ENCODE results near the gene EVA1A.

Gene EVA1A

DNA sequence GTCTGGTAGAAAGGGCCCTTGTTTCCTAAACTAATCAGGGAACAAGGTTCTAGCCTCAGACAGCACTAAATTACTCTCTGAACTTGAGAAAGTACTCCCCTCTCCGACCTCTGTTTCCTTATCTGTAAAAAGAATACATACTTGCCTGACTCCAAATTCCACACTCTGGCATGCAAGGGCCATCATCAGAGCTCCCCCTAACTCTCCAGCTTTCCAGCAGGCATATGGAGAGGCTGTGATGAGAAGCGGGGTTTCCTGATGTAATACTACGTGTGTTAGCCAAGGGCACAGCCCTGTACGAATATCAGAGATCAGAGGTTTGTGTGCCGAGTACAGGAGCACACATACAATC lies 1.8 kb upstream of the EVA1A start:
- no peak for DNase-seq

DNA sequence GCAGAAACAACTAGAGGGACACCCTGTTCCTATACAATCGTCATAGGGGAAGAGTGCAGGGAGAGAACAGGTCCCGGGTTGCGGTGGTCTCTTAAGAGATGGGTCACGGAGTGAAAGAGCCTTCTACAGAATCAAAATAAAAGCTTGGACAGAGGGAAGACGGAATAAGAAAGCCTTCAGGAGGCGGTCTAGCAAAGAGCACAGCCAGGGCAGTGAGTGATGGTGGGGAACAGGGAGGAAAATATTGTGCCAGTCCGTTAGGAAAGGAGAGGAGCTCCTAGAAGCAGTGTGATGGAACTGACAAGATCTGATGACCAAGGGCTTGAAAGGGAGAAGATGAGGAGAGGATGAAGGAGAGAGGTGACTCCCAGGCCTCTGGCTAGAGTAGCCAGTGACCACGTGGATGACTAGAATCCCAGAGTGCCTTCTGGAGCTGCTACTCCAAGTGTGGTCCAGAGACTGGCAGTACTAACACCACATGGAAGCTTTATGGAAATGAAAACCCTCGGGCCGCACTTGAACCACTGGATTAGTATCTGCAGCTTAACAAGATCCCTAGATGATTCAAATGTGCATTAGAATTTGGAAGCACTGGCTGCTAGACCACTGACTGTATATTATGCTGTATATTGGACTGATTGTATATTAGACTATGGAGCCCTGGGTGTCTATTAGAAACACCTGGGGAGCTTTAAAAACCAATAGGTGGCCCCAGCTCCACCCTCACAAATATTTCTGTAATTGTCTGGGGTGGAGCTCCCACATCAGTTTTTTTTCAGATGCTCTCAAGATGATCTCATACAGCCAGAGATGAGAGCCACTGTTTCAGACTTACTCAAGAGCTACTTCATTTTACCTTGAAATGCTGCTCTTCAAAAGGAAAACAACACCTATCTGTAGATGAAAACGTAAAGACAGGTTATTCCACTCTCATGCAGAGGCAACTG lies 1.1 kb upstream of the EVA1A start:
- no peak for DNase-seq

DNA sequence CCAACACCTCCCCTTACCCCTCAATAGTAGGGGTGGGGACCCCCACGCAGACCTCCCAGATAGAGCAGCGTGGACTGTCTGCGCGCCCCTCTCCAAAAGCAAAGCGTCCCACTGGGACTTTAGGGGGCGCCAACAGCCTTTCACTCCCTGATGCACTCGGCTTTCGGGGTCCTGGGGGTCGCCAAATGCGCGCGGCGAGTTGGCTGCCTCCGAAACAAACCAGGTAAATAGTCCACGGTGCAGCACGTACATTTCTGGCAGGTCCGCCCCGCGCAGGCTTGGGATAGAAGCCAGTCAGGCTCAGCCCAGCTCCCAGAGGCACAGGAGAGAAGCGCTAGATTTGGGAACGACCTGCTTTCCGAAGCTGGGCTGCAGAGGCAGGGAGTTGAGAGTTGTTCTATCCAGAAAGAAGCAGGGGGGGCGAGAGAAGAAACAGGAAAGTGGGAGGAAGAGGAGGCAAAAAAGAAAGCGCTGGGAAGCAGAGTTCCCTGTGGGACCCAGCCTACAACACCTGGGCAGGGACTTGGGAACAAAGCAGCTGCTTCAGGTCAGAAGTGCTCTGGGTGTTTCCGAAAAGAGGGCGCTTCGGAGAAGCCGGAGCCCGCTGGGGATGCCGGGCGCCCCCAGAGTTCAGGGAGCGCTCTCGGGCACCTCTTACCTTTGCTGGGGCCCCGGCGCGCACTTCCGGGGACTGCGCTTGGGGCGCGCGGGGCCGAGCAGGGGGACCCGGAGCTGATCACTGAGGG lies 544 bp downstream of the EVA1A start:
- DNase-seq, result no peak

DNA sequence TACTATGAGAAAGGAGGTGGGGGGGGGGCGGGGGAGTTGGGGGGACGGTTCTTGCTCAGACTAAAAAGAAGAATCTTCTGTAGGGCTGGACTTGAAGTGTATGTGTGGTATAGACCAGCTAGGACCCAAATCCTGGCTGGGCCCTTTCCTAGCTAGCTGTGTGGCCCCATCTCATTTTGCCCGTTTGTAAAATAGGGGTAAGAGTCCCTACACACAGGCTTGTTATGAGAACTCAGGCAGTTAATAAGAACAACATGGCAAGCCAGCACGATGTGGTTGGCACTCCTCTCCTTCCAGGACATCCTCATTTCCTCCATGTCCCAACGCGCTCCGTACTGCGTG lies 1.1 kb downstream of the EVA1A start:
- no peak for DNase-seq

DNA sequence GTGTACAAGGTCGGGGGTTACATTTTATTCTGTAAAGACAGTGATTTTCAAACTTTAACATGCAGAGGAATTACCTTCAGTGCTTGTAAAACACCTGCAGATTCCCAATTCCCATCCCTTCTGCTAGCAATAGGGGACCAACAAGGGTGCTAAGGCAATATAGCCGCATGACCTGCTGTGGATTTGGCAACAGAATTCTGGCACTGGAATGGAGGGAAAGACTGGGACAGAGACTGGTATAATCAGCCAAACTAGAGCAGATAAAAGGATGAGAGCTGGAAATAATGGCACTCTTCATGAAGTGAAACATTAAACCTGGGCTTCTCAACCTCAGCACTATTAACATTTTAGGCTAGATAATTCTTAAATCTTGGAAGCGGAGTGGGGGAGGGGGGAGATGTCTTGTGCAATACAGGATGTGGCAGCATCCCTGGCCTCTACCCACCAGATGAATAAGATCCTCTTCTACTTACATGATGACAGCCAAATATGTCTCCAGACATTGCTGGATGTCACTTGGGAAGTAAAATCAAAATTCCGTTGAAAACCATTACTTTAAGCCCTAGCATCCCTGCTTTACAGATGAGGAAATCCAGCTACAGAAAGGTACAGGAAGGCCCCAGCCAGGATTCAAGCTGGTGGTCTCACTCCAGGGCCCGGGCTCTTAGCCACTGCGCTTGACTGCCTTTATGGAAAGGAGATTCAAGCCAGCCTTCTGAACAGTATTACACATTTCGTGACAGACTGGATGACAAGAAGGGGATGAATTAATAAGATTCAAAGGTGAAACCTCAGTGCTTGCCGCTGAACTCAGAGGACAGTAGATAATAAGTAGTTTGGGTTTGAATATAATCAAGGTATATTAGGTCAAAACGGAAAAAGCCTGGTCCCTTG lies 1.7 kb downstream of the EVA1A start:
- DNase-seq, result no peak

DNA sequence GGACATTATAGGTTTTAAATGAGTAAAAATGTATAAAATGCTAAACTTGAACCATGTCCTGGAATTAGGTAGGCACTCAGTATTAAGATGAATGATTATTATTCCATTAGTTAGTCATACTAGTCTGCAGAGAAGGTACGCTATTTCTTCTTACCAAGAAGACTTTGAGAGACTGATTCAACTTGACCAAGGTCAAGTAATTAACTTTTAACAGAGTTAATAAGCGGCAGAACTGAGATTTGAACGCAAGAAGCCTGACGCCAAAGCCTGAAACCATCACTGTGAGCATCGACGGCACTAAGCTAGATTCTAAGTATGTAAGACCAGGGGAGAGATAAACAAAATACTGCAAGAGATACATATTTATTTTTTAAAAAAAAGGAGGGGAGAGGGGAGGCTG lies 2.6 kb downstream of the EVA1A start:
- no peak for DNase-seq

DNA sequence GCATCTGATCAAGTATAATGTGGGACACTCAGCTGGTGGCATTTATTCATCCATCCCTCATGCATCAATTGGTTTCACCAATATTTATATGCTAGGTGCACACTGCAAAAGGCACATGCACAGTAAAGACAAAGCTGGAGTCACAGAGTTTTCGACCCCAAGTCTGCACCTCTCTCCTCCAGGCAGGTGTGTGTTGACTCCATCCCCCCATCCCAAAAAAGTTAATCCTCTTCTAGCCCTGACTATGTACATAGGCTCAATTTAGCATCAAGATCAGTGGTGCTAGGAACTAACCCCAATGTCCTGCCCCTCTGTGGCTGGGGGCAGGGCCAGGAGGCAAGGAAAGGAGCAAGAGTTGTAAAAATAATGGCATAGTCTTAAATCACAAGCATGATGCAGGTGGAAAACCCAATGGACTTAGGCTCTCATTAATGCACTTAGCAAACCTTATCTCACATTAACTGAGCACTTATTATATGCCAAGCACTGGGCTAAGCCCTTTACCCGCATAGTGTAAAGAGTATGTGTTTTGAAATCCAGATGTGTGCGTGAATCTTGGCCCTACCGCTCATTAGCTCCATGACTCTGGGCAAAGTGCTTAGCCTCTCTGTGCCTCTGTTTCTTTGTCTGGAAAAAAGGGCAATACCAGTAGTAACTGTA lies 3.1 kb downstream of the EVA1A start:
- DNase-seq, result no peak

DNA sequence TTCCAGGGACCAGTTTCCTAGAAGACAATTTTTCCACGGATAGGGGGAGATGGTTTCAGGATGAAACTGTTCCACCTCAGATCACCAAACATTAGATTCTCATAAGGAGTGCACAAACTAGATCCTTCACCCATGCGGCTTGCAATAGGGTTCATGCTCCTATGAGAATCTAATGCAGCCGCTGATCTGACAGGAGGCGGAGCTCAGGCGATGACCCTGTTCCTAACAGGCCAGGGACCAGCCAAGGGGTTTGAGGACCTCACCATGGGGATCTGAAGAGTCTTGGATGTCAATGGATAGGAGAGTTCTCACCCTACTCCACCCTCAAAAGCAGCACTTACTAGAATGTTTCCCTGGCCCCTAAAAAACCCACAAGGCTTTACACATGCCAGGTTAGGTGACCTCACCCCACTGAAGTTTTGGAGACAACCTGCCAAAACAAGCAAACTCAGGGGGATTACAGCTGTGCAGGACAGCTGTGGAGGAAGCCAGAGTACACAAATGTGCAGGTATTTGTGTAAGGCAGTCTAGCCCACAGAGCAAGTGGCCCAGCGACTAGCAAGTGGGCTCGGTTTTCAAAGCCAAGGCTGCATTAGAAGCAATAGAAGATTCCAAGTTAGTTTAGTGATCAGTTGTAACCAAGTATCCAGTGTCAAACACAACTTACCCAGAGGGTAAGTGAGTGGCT lies 3.9 kb downstream of the EVA1A start:
- no peak for DNase-seq

DNA sequence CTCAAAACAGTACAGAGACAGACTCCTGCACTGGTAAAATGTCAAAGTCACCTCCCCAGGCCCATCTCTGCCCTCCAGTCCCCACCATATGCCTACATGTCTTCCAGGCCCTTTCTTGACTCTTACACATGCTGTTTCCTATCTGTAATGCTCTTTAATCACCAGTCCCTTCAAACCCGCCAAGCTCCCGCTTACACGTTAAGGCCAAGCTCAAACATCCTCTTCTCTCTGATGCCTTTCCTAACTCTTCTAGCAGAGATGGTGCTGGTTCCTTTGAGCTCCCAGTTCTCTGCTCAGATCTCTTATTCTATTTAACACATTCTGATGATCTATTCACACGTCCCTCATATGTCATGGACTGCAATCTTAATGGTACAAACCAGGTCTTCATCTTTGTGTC lies 5.0 kb downstream of the EVA1A start:
- no peak for DNase-seq

DNA sequence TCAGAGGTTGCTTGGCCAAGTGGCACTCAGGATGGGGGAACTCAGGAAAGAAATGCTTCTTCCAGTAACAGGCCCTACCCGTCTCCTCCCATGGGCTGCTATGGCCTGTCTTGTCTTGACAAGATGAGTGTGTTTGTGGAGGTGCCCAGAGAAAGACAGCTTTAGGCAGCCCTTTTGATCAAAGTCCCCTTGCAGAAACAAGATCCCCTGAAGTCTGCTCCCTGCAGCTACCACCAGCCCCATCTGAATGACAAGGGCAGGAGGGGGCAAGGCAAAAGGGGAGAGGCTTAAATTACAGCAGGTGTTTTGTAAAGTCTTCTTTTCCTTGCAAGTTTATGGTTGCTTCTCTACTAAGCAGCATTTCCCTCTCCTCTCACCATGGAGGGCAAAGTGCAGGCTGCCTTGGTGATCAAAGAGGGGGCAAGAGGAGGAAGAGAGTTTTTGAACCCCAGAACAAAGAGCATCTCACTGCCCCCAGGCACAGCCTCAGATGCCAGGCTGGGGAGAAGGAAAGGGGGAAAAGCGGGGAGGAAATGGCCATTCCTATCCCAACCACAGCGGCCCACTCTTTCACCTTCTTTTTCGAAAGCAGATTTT lies 6.7 kb downstream of the EVA1A start:
- no peak for DNase-seq

DNA sequence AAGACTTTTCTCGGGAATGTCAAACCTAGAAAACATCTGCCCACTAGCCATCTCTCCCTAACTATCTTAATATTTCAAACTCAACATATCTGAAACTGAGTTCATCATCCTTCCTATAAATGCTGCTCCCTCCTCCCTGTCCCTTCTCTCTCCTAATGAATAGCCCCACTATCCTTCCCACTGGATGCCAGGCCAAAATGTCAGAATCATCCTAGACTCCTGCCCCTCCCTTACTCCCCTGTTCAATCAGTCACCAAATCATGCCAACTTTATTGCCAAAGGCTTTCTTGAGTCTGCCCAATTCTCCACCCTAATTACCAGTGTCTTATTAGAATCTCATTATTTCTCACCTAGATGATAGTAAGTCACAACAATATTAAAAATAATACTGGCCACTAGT lies 8.5 kb downstream of the EVA1A start:
- no peak for DNase-seq

DNA sequence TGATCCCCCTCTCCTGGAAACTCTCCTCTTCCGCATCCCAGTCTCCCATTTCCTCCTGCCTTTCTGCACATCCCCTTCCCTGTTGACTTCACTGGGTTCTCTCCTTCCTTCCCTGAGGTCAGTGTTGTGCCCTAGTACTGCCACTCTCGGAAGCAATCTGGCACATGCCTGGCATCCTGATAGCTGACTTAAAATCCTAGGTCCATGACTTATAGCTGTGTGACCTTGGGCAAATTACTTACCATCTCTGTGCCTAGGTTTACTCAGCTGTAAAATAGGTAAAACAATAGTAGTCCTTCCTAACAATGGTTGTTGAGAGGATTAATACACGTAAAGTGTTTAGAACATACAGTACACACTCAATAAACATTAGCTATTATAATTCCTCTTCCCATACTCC lies 9.3 kb downstream of the EVA1A start:
- no peak for DNase-seq

DNA sequence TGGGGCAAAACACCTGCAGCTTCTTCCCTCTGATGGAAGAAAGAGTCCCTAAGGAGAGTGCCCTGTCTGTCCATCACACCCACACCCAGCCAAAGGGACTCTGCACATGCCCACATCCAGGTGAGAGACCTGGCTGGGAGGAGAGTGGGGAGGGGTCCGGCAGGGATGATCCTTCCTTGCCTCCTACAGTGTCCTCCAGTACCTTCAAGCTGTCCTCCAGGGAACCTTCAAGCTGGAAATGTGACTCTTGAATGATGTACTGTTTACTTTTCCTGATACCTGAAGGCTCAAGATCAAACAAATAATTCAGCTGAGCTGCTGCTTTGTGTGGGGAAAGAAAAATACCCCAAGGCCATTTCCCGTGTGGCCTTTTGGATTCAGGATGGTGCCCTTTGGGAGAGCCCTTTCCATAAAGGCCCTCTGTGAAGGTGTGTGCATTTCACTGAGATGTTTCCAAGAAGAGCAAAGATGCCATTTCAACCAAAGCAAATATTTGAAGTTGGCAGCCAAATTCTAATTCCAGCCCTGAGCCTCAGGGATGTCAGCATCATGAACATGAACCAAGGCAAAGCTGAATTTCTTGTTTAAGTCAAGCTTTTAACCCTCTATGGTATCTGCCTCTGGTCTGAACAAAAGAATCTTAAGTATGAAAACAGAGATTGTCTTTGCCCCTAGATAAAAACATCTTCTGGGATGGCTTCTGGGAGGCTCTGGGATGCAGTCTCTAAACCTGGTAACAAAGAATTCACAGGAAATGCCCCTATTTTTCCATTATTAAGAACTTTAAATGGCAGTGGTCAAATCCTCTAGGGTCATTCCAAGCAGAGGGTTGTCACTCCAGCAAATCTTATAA lies 11.1 kb downstream of the EVA1A start:
- no peak for DNase-seq

DNA sequence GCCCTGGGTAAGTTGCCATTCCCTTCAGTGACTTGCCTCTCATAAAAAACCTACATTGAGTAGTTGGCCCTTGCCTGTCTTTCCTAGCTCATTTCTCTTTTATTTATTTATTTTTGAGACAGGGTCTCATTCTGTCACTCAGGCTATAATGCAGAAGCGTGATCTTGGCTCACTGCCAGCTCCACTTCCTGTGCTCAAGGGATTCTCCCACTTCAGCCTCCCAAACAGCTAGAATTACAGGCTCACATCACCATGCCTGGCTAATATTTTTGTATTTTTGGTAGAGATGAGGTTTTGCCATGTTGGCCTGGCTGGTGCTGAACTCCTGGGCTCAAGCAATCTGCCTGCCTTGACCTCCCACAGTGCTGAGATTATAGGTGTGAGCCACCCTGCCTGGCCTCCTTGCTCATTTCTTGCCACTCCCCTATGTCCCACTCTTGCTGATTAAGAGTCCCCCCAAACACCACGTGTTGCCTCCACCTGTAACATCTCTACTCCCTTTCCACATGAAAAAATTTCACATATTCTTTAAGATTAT lies 12.6 kb downstream of the EVA1A start:
- no peak for DNase-seq

DNA sequence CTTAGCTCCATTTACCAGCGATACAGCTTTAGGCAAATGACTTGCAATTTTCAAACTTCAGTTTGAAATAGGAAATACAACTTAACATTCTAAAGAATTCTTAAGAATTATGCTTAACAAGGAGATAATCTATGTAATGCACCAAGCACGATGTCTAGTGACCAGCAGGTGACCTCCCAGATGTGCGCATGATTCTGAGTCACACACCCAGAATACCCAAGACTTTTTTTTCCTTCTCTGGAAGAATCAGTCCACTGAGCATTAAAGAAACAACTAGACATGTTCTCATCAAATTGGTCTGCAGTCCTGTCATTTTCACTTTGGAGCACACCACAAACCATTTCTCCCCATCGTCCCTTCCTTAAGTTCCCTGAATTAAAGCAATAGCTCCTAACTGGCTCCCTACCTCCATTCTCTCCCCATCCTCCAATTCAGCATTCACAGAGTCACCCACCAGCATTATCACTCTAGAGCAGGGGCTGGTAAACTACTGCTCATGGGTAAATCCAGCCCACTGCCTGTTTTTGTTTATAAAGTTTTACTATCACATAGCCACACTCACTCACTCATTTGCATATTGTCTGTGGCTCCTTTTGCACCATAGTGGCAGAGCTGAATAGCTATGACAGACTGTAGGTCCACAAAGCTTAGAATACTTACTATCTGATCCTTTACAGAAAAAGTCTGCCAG lies 13.2 kb downstream of the EVA1A start:
- no peak for DNase-seq

DNA sequence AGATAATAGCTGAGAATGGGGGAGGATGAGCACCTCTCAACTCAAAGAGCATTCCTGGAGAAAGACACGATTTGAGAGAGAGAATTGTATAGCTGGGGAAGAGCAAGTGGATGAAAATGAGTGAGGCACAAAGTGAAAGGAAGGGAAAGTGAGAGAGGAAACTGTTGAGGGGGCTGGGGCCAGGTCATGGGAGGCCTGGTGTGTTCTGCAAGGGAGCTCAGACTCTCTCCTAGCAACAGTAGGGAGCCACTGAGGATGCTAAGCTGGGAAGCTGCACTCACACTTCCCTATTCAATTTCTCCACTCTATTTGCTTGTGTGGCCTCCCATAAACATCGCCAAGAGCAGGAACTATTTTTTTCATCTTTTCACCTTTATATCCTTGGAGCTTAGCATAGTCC lies 14.8 kb downstream of the EVA1A start:
- DNase-seq, result no peak

DNA sequence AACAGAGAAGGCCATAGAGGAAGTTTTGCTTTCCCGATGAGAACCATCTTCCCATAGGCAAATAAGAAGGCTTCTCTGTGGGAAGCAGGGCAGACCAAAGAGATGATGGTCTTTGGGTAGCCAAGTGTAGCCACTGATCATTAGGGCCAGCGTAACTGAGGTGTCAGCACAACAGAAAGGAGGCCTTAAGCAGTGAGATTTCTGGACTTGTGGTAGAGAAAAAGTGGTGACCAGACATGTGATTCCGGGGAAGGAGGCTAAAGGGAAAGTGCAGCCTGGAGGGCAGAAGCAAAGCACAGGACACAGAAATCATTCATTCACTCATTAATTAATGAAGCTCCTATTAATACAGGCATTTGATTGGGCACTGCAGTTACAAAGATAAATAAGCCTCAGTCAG lies 15.4 kb downstream of the EVA1A start:
- DNase-seq, result no peak

DNA sequence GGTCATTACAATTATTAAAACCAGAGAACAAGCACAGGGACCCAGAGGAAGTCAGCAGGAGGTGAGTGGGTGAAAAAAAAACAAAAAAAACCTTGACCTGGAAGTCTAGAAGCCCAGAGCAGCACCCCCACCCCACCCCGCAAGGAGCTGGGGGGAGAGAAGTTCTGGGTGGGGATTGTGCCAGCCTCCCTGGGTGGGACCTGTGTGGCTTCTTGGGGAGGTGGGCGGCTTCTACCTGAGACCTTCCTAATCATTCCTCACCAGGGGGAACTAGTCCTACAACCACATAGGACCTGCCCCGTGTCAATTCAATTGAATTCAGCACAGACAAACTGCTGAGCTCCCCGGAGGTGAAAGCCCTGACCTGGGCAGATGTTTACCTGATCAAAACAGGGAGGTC lies 17.3 kb downstream of the EVA1A start:
- no peak for DNase-seq

DNA sequence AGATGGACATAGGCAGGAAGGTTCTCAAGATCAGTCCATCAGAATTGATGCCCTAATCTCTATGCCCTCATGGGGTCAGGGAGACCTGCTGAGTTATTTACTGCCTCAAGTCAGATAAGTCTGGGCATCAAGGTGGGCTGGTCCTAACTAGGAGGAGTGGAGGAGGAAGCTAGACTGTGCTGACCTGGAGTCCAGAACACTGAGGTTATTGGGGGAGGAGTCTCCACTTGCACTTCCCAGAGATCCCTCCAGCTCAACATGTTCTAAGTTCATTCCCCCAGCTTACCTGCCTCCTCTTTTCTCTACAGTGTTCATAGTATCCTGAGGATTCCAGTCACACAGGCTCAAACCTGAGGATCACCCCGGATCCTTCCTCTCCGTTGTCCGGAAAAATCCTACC lies 19.3 kb downstream of the EVA1A start:
- no peak for DNase-seq

DNA sequence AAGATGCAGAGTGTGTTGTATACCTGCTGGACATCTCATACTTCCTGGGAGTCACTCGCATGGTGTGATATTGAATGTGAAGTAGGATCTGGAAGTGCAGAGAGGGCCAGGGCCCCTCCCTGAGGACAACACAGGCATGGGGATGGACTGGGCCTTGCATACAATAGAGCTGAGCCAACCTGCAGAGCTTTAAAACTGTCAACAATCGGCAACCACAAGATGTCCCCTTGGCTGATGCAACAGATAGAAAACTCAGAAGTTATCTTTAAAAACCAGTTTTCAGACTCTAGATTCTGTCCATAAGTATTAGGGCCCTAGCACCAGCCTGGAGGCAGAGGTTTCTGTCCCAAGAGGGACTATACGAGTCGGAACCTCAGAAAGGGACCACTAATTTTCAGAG lies 19.7 kb downstream of the EVA1A start:
- DNase-seq, result no peak

Data from cerebellar nuclear complex (tissue), 1 donor.